ENCODE measurements around the gene FUNDC2.

The FUNDC2 gene

GRCh38 chrX:155048977-155049619 is 22.5 kb downstream of the FUNDC2 start:
- DNase-seq, result peak; percentile 7 to 16 (median 9)
- peaks cover 8% of the 10 kb centered on the region for H3K36me3 ChIP-seq (ENCODE audit: control insufficient read depth, insufficient read depth, low read length)
- H3K27ac ChIP-seq (ENCODE audit: insufficient read depth, low read length, poor library complexity, severe bottlenecking), result no peak overlapping the region
- no peak overlapping the region for H3K4me3 ChIP-seq (ENCODE audit: insufficient read depth, low read depth, low read length, poor library complexity, severe bottlenecking)
- H3K27me3 ChIP-seq (replicated peaks; ENCODE audit: control insufficient read depth, insufficient read depth, low read length, poor library complexity, severe bottlenecking), result no peaks in the 10 kb centered on the region
- H3K9me3 ChIP-seq (ENCODE audit: control insufficient read depth, low read length), result no peaks in the 10 kb centered on the region
- H3K4me1 ChIP-seq (ENCODE audit: control insufficient read depth, insufficient read depth, low read length, poor library complexity, severe bottlenecking), result no peaks in the 10 kb centered on the region

GRCh38 chrX:155052738-155053498 is 26.3 kb downstream of the FUNDC2 start:
- Histone ChIP-seq H3K4me3 (ENCODE audit: insufficient read depth, low read depth, low read length, poor library complexity, severe bottlenecking) (no peak overlapping the region), H3K27ac (ENCODE audit: insufficient read depth, low read length, poor library complexity, severe bottlenecking) (no peak overlapping the region), H3K27me3 (replicated peaks; ENCODE audit: control insufficient read depth, insufficient read depth, low read length, poor library complexity, severe bottlenecking) (no peaks in the 10 kb centered on the region), H3K4me1 (ENCODE audit: control insufficient read depth, insufficient read depth, low read length, poor library complexity, severe bottlenecking) (peaks cover 9% of the 10 kb centered on the region), H3K9me3 (ENCODE audit: control insufficient read depth, low read length) (no peaks in the 10 kb centered on the region), H3K36me3 (ENCODE audit: control insufficient read depth, insufficient read depth, low read length) (peaks cover 4% of the 10 kb centered on the region)
- no peak for DNase-seq

GRCh38 chrX:155053656-155054055 is 27.0 kb downstream of the FUNDC2 start:
- no peak for DNase-seq
- H3K9me3 ChIP-seq (ENCODE audit: control insufficient read depth, low read length), result no peaks in the 10 kb centered on the region

GRCh38 chrX:155054255-155054654 is 27.6 kb downstream of the FUNDC2 start:
- H3K4me1 ChIP-seq (ENCODE audit: control insufficient read depth, insufficient read depth, low read length, poor library complexity, severe bottlenecking), result peaks cover 9% of the 10 kb centered on the region
- H3K36me3 ChIP-seq (ENCODE audit: control insufficient read depth, insufficient read depth, low read length), result peaks cover 4% of the 10 kb centered on the region
- H3K27me3 ChIP-seq (replicated peaks; ENCODE audit: control insufficient read depth, insufficient read depth, low read length, poor library complexity, severe bottlenecking), result no peaks in the 10 kb centered on the region
- no peak overlapping the region for H3K27ac ChIP-seq (ENCODE audit: insufficient read depth, low read length, poor library complexity, severe bottlenecking)
- DNase-seq, result no peak
- no peak overlapping the region for H3K4me3 ChIP-seq (ENCODE audit: insufficient read depth, low read depth, low read length, poor library complexity, severe bottlenecking)
- no peaks in the 10 kb centered on the region for H3K9me3 ChIP-seq (ENCODE audit: control insufficient read depth, low read length)

More at GRCh38 chrX:155053656-155054055, 27.0 kb downstream of the FUNDC2 start:
- H3K4me1 ChIP-seq (ENCODE audit: control insufficient read depth, insufficient read depth, low read length, poor library complexity, severe bottlenecking), result peaks cover 9% of the 10 kb centered on the region
- peaks cover 4% of the 10 kb centered on the region for H3K36me3 ChIP-seq (ENCODE audit: control insufficient read depth, insufficient read depth, low read length)
- H3K27me3 ChIP-seq (replicated peaks; ENCODE audit: control insufficient read depth, insufficient read depth, low read length, poor library complexity, severe bottlenecking), result no peaks in the 10 kb centered on the region
- H3K4me3 ChIP-seq (ENCODE audit: insufficient read depth, low read depth, low read length, poor library complexity, severe bottlenecking), result no peak overlapping the region
- H3K27ac ChIP-seq (ENCODE audit: insufficient read depth, low read length, poor library complexity, severe bottlenecking), result no peak overlapping the region

- H3K27me3 ChIP-seq (replicated peaks; ENCODE audit: control insufficient read depth, insufficient read depth, low read length, poor library complexity, severe bottlenecking), result no peaks in the 10 kb centered on the region
- no peak for DNase-seq
- peaks cover 4% of the 10 kb centered on the region for H3K36me3 ChIP-seq (ENCODE audit: control insufficient read depth, insufficient read depth, low read length)
- H3K9me3 ChIP-seq (ENCODE audit: control insufficient read depth, low read length), result no peaks in the 10 kb centered on the region
- H3K4me3 ChIP-seq (ENCODE audit: insufficient read depth, low read depth, low read length, poor library complexity, severe bottlenecking), result no peak overlapping the region
- H3K4me1 ChIP-seq (ENCODE audit: control insufficient read depth, insufficient read depth, low read length, poor library complexity, severe bottlenecking), result peaks cover 9% of the 10 kb centered on the region
- no peak overlapping the region for H3K27ac ChIP-seq (ENCODE audit: insufficient read depth, low read length, poor library complexity, severe bottlenecking)
Measured at GRCh38 chrX:155055494-155055893, 28.9 kb downstream of the FUNDC2 start.

- Histone ChIP-seq H3K36me3 (ENCODE audit: control insufficient read depth, insufficient read depth, low read length) (peaks cover 4% of the 10 kb centered on the region), H3K9me3 (ENCODE audit: control insufficient read depth, low read length) (no peaks in the 10 kb centered on the region), H3K27ac (ENCODE audit: insufficient read depth, low read length, poor library complexity, severe bottlenecking) (peak overlapping the region; percentile 18), H3K4me3 (ENCODE audit: insufficient read depth, low read depth, low read length, poor library complexity, severe bottlenecking) (no peak overlapping the region), H3K4me1 (ENCODE audit: control insufficient read depth, insufficient read depth, low read length, poor library complexity, severe bottlenecking) (peaks cover 9% of the 10 kb centered on the region), H3K27me3 (replicated peaks; ENCODE audit: control insufficient read depth, insufficient read depth, low read length, poor library complexity, severe bottlenecking) (no peaks in the 10 kb centered on the region)
- DNase-seq, result no peak
Measured at GRCh38 chrX:155056471-155056870, 29.8 kb downstream of the FUNDC2 start.

- no peaks in the 10 kb centered on the region for H3K9me3 ChIP-seq (ENCODE audit: control insufficient read depth, low read length)
- peaks cover 4% of the 10 kb centered on the region for H3K36me3 ChIP-seq (ENCODE audit: control insufficient read depth, insufficient read depth, low read length)
- no peaks in the 10 kb centered on the region for H3K27me3 ChIP-seq (replicated peaks; ENCODE audit: control insufficient read depth, insufficient read depth, low read length, poor library complexity, severe bottlenecking)
- peaks cover 9% of the 10 kb centered on the region for H3K4me1 ChIP-seq (ENCODE audit: control insufficient read depth, insufficient read depth, low read length, poor library complexity, severe bottlenecking)
- H3K27ac ChIP-seq (ENCODE audit: insufficient read depth, low read length, poor library complexity, severe bottlenecking), result peak overlapping the region; percentile 22
- peak overlapping the region; percentile 40 for H3K4me3 ChIP-seq (ENCODE audit: insufficient read depth, low read depth, low read length, poor library complexity, severe bottlenecking)
- peak; percentile 22 to 37 (median 27) for DNase-seq
Measured at GRCh38 chrX:155056877-155057792, 30.5 kb downstream of the FUNDC2 start.

- Histone ChIP-seq H3K27me3 (replicated peaks; ENCODE audit: control insufficient read depth, insufficient read depth, low read length, poor library complexity, severe bottlenecking) (no peaks in the 10 kb centered on the region), H3K4me1 (ENCODE audit: control insufficient read depth, insufficient read depth, low read length, poor library complexity, severe bottlenecking) (peaks cover 5% of the 10 kb centered on the region), H3K27ac (ENCODE audit: insufficient read depth, low read length, poor library complexity, severe bottlenecking) (no peak overlapping the region), H3K4me3 (ENCODE audit: insufficient read depth, low read depth, low read length, poor library complexity, severe bottlenecking) (no peak overlapping the region), H3K9me3 (ENCODE audit: control insufficient read depth, low read length) (no peaks in the 10 kb centered on the region), H3K36me3 (ENCODE audit: control insufficient read depth, insufficient read depth, low read length) (no peaks in the 10 kb centered on the region)
- DNase-seq, result no peak
Measured at GRCh38 chrX:155061760-155062159, 35.1 kb downstream of the FUNDC2 start.

GRCh38 chrX:155065035-155065734 is 38.5 kb downstream of the FUNDC2 start:
- Histone ChIP-seq H3K27ac (ENCODE audit: insufficient read depth, low read length, poor library complexity, severe bottlenecking) (no peak overlapping the region), H3K36me3 (ENCODE audit: control insufficient read depth, insufficient read depth, low read length) (no peaks in the 10 kb centered on the region), H3K27me3 (replicated peaks; ENCODE audit: control insufficient read depth, insufficient read depth, low read length, poor library complexity, severe bottlenecking) (no peaks in the 10 kb centered on the region), H3K9me3 (ENCODE audit: control insufficient read depth, low read length) (no peaks in the 10 kb centered on the region), H3K4me1 (ENCODE audit: control insufficient read depth, insufficient read depth, low read length, poor library complexity, severe bottlenecking) (no peaks in the 10 kb centered on the region), H3K4me3 (ENCODE audit: insufficient read depth, low read depth, low read length, poor library complexity, severe bottlenecking) (no peak overlapping the region)
- DNase-seq, result no peak

All from effector memory CD4-positive, alpha-beta T cell (primary cell).